IPS-15b (cell line): ENCODE data around the gene SYNM.
"Not testable (repeated sequence)": the region's sequence is repeated elsewhere in the genome, so short reads cannot be mapped to it uniquely, and the experiment has no call there.

Source experiments
- H3K27me3 ChIP-seq: one replicate; pipeline ENCODE4 v1.6.1; 2013; ENCODE audit warnings: low read length; ENCODE audit not compliant: control insufficient read depth, insufficient read depth
- H3K36me3 ChIP-seq: one replicate; pipeline ENCODE4 v1.6.1; 2013; ENCODE audit warnings: low read length; ENCODE audit not compliant: control insufficient read depth, insufficient read depth
- H3K4me1 ChIP-seq: one replicate; pipeline ENCODE4 v1.6.1; 2013; ENCODE audit warnings: mild to moderate bottlenecking, low read length; ENCODE audit not compliant: control insufficient read depth, insufficient read depth
- H3K4me3 ChIP-seq: one replicate; pipeline ENCODE4 v1.5.1; 2013; ENCODE audit warnings: low read depth, low read length
- H3K9ac ChIP-seq: one replicate; pipeline ENCODE4 v1.6.1; 2013; ENCODE audit warnings: low read depth, mild to moderate bottlenecking, low read length
- H3K9me3 ChIP-seq: one replicate; pipeline ENCODE4 v1.6.1; 2013; ENCODE audit warnings: mild to moderate bottlenecking, low read length; ENCODE audit not compliant: control insufficient read depth, insufficient read depth

Gene SYNM, protein sequence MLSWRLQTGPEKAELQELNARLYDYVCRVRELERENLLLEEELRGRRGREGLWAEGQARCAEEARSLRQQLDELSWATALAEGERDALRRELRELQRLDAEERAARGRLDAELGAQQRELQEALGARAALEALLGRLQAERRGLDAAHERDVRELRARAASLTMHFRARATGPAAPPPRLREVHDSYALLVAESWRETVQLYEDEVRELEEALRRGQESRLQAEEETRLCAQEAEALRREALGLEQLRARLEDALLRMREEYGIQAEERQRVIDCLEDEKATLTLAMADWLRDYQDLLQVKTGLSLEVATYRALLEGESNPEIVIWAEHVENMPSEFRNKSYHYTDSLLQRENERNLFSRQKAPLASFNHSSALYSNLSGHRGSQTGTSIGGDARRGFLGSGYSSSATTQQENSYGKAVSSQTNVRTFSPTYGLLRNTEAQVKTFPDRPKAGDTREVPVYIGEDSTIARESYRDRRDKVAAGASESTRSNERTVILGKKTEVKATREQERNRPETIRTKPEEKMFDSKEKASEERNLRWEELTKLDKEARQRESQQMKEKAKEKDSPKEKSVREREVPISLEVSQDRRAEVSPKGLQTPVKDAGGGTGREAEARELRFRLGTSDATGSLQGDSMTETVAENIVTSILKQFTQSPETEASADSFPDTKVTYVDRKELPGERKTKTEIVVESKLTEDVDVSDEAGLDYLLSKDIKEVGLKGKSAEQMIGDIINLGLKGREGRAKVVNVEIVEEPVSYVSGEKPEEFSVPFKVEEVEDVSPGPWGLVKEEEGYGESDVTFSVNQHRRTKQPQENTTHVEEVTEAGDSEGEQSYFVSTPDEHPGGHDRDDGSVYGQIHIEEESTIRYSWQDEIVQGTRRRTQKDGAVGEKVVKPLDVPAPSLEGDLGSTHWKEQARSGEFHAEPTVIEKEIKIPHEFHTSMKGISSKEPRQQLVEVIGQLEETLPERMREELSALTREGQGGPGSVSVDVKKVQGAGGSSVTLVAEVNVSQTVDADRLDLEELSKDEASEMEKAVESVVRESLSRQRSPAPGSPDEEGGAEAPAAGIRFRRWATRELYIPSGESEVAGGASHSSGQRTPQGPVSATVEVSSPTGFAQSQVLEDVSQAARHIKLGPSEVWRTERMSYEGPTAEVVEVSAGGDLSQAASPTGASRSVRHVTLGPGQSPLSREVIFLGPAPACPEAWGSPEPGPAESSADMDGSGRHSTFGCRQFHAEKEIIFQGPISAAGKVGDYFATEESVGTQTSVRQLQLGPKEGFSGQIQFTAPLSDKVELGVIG (N-terminal part only)

DNA sequence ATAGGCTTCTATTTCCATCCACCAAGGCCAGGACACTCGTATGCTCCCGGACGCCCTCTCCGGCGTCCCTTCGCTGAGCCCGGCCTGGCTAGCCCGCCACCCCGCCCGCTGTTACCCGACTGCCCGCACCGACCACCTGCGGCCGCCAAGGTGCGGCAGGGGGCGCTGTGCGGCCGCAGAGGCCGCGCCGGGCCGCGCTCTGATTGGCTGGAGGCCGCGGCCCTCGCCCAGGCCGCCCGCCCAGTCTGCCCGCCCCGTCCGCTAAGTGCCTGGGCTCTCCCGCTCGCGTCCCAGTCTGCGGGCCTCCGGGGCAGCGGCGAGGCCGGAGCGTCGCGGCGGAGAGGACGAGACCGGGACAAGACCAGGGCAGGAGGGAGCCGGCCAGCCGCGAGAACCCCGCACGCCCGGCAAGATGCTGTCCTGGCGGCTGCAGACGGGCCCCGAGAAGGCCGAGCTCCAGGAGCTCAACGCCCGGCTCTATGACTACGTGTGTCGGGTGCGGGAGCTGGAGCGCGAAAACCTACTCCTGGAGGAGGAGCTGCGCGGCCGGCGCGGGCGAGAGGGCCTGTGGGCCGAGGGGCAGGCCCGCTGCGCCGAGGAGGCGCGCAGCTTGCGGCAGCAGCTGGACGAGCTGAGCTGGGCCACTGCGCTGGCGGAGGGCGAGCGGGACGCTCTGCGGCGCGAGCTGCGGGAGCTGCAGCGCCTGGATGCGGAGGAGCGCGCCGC is at the start of gene SYNM:
SYNM (plus strand) TSS at position 293 of the 726 bp plus-strand sequence; CDS start at position 413, 120 bp downstream.
- no peak within 1 kb of the TSS for H3K9ac ChIP-seq

GRCh38 chr15:99055555-99056134 is 49.2 kb upstream of the SYNM start:
- Histone ChIP-seq H3K36me3 (no peaks in the 10 kb centered on the region), H3K4me3 (no peak overlapping the region), H3K4me1 (peaks cover 3% of the 10 kb centered on the region), H3K9ac (no peak overlapping the region), H3K27me3 (peaks cover 3% of the 10 kb centered on the region), H3K9me3 (no peaks in the 10 kb centered on the region)

More for the DNA sequence above, at the start of gene SYNM:
- Histone ChIP-seq H3K27me3 (peaks cover 52% of the 10 kb centered on the region), H3K9me3 (no peaks in the 10 kb centered on the region), H3K4me3 (peak within 1 kb of the TSS; percentile 58), H3K4me1 (no peaks in the 10 kb centered on the region), H3K36me3 (no peaks in the 10 kb centered on the region)

- Histone ChIP-seq H3K27me3 (peaks cover 7% of the 10 kb centered on the region), H3K4me1 (peaks cover 3% of the 10 kb centered on the region), H3K4me3 (no peak overlapping the region), H3K9ac (no peak overlapping the region), H3K9me3 (no peaks in the 10 kb centered on the region), H3K36me3 (no peaks in the 10 kb centered on the region)
These were observed 47.9 kb upstream of the SYNM start for GRCh38 chr15:99057020-99057419.

- Histone ChIP-seq H3K4me1 (peaks cover 3% of the 10 kb centered on the region), H3K9me3 (no peaks in the 10 kb centered on the region), H3K4me3 (no peak overlapping the region), H3K9ac (no peak overlapping the region), H3K27me3 (peaks cover 7% of the 10 kb centered on the region), H3K36me3 (no peaks in the 10 kb centered on the region)
These were observed 47.0 kb upstream of the SYNM start for GRCh38 chr15:99057697-99058420.

- H3K4me1 ChIP-seq, result peaks cover 3% of the 10 kb centered on the region
- peaks cover 7% of the 10 kb centered on the region for H3K27me3 ChIP-seq
- no peaks in the 10 kb centered on the region for H3K9me3 ChIP-seq
- H3K9ac ChIP-seq, result no peak overlapping the region
- H3K4me3 ChIP-seq, result peak overlapping the region; percentile 59
- no peaks in the 10 kb centered on the region for H3K36me3 ChIP-seq
These were observed 46.4 kb upstream of the SYNM start for GRCh38 chr15:99058421-99058870.

DNA sequence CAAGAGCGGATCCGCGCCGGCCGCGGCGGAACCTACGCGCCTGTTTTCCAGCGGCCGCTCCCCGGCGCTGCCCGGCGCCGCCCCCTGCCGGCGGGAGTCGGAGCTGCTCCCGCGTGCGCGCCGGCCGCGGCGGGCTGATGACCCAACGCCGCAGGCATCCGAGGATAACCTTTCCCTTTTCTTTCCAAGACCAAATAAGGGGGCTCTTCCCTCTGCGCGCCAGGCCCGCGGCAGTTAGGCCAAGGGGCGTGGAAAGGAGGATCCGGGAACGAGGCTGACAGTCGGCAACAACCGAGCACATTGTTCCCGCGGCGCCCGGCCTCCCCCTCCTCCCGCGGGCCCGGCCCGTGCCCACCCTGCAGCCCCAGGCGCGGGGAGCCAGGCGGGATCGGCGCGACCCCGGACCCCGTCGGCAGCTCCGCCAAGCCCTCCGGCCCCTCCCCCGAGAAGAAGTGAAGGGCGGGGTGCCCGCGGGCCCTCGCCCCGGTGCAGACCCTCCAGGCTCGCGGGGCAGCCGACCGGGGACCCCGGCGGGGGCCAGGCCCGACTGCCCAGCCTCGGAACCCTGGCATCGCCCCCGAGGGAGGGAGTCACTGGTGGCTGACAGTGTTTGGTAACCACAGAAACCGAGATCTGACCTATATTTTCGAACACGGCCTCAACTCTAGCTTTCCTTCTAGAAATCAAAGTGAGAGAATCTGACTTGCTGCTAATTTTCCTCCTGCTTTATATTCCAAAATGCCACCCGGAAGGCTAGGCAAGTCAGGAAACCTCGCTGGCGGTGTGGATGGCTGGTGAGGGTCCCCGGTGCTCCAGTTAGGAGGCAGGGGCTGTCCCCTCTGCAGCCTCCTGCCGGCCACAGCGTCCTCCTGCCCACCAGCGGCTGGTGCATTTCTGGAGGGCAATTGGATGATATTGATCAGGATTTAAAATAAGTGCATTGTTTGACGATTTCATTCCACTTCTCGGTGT is 45.6 kb upstream of the SYNM start:
- Histone ChIP-seq H3K9me3 (no peaks in the 10 kb centered on the region), H3K9ac (peak overlapping the region; percentile 47), H3K4me3 (peak overlapping the region; percentile 70), H3K27me3 (peaks cover 7% of the 10 kb centered on the region), H3K4me1 (peaks cover 3% of the 10 kb centered on the region), H3K36me3 (no peaks in the 10 kb centered on the region)

DNA sequence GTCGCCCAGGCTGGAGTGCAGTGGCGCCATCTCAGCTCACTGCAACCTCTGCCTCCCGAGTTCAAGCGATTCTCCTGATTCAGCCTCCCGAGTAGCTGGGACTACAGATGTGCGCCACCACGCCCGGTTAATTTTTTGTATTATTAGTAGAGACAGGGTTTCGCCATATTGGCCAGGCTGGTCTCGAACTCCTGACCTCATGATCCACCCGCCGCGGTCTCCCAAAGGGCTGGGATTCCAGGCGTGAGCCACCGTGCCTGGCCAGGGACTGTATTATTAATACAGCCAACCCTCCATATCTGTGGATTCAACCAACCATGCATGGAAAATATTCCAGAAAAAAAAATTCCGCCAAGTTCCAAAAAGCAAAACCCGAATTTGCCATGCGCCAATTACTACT is 44.7 kb upstream of the SYNM start:
- not testable (repeated sequence) for H3K4me1 ChIP-seq, H3K9ac ChIP-seq, H3K4me3 ChIP-seq, H3K36me3 ChIP-seq, H3K9me3 ChIP-seq, H3K27me3 ChIP-seq

DNA sequence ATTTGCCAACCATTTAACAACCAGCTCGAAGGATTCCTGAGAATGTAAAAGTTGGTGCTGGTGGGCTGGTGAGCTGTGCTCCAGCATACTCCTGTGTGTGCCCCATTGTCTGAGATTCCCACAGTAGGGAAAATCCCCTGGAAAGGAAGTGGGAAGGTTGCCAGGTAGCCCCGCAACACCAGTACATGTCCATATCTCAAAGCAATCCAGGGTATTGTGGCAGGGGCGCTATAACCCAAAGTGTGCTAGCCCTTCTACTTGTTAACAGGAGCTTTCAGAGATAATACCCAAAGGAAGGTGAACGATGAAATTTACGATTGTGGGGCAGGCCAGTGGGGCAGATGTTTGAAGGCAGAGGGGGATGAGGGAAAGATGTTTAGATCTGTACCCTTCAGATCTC is 42.7 kb upstream of the SYNM start:
- Histone ChIP-seq H3K9me3 (no peaks in the 10 kb centered on the region), H3K4me3 (no peak overlapping the region), H3K36me3 (no peaks in the 10 kb centered on the region), H3K4me1 (peaks cover 3% of the 10 kb centered on the region), H3K9ac (no peak overlapping the region), H3K27me3 (peaks cover 7% of the 10 kb centered on the region)

DNA sequence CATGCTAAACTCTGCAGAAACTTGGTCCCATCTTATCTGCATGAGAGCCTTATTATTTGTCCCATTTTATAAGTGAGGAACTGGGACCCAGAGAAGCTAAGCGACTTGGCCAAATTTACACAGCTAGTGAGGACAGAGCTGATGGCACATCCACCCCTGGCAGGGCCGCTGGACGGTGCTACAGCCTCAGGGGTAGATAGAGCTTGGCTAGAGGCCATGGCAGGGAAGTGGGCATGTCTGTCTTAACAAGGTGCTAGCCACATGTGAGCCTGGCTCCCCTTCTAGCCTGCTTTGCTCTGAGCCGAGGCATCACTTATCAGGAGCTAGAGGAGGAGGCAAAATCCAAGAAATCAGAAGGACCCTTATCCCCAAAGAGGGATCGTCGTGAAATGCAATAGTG is 36.7 kb upstream of the SYNM start:
- Histone ChIP-seq H3K9ac (no peak overlapping the region), H3K9me3 (no peaks in the 10 kb centered on the region), H3K4me1 (peaks cover 1% of the 10 kb centered on the region), H3K4me3 (no peak overlapping the region), H3K27me3 (no peaks in the 10 kb centered on the region), H3K36me3 (no peaks in the 10 kb centered on the region)
